ENCODE measurements around the gene SOX13. TPM values are rescaled to one million over a fixed set of nuclear protein-coding genes. Genes with fewer than 3 reads are reported as not detected.

SOX13 gene
- total and polyA plus RNA-seq, 2 of the 4 experiments (the other 2 are of a cell fraction): 0.54 to 3.5 TPM

GRCh38 chr1:204045430-204045829, 27.5 kb upstream of the SOX13 start:
- no peaks in the 10 kb centered on the region for H3K79me1 ChIP-seq (ENCODE audit: low read depth in 1 of 2, low read length in 2 of 2)
- H3K4me2 ChIP-seq (ENCODE audit: low read depth, low read length): no peak overlapping the region
- H3K14ac ChIP-seq (replicated peaks; ENCODE audit: low read depth, low read length): no peak overlapping the region
- intact Hi-C loops (cut with micrococcal nuclease): no loop called here
- H2BK120ac ChIP-seq (ENCODE audit: low read depth, low read length): no peak overlapping the region
- H4K20me1 ChIP-seq (ENCODE audit: insufficient read depth, low read length): no peaks in the 10 kb centered on the region
- ChIA-PET CTCF (no interaction called here), POLR2A (ENCODE audit: unreplicated experiment) (no interaction called here)
- TF ChIP-seq ELK1 (IDR thresholded peaks at IDR 0.05; ENCODE audit: borderline replicate concordance, low read depth, low read length) (no peak), FOS (IDR thresholded peaks at IDR 0.05; ENCODE audit: low read depth, low read length) (no peak), BHLHE40 (IDR thresholded peaks at IDR 0.05; ENCODE audit: low read depth, low read length) (no peak)
- DNase-seq: no peak
- H3K27ac ChIP-seq (ENCODE audit: insufficient read depth, low read length): no peak overlapping the region
- no peak for ATAC-seq (ENCODE audit: low read depth)
- no peak overlapping the region for H4K91ac ChIP-seq (ENCODE audit: insufficient read depth, low read depth, low read length)
- H2BK5ac ChIP-seq (ENCODE audit: low read depth, low read length, poor library complexity, severe bottlenecking): no peak overlapping the region
- H4K5ac ChIP-seq (ENCODE audit: low read depth, low read length): no peak overlapping the region
- H3K18ac ChIP-seq (ENCODE audit: low read depth, low read length): no peak overlapping the region
- peaks cover 3% of the 10 kb centered on the region; the same call in 1 of the 2 replicates for H3K9me3 ChIP-seq (ENCODE audit: control insufficient read depth, insufficient read depth, low read length)
- 87% methylated on average over 4 of the region's 8 CpGs; no CpG with 5 or more reads in 1 of the 2 experiments for WGBS, 2 experiments (ENCODE audit: extremely low coverage in 2 of 2, insufficient read length in 1 of 2)
- in situ Hi-C loops (cut with MboI; ENCODE audit: low sequenced_read_pairs): no loop called here
- no peaks in the 10 kb centered on the region for H3K4me1 ChIP-seq (ENCODE audit: control insufficient read depth, insufficient read depth, low read length)
- H2BK15ac ChIP-seq (ENCODE audit: low read depth, low read length): no peak overlapping the region
- H3K9ac ChIP-seq (ENCODE audit: low read depth, low read length): no peak overlapping the region
- H3K9me1 ChIP-seq (ENCODE audit: insufficient read depth, low read length): no peaks in the 10 kb centered on the region; the same call in 1 of the 2 replicates
- BruUV-seq (replicated peaks): no TSS peak
- H2AK9ac ChIP-seq (replicated peaks; ENCODE audit: low read depth, low read length, poor library complexity): no peak overlapping the region
- no peak overlapping the region for H2AFZ ChIP-seq (replicated peaks; ENCODE audit: low read length, poor library complexity)
- H3K4ac ChIP-seq (ENCODE audit: low read depth, low read length): no peak overlapping the region
- no peak overlapping the region for H4K8ac ChIP-seq (ENCODE audit: low read depth in 2 of 2, low read length in 2 of 2)
- no peak overlapping the region for H3K23ac ChIP-seq (ENCODE audit: low read depth, low read length)
- H3K27me3 ChIP-seq (ENCODE audit: control insufficient read depth, insufficient read depth, low read length): peaks cover 19% of the 10 kb centered on the region; the same call in 1 of the 2 replicates
- no peak overlapping the region for H3K4me3 ChIP-seq (ENCODE audit: insufficient read depth, low read depth, low read length)
- H2AK5ac ChIP-seq (ENCODE audit: low read depth, low read length): no peak overlapping the region
- no peak overlapping the region for H2BK20ac ChIP-seq (ENCODE audit: low read depth, low read length)
- dilution Hi-C loops (cut with HindIII; ENCODE audit: low sequenced_read_pairs, unreplicated experiment): no loop called here
- H3K56ac ChIP-seq (ENCODE audit: extremely low read depth, insufficient read depth, low read length): no peak overlapping the region
- no peaks in the 10 kb centered on the region for H3K36me3 ChIP-seq (ENCODE audit: control insufficient read depth, insufficient read depth, low read length)
